GM18951 (cell line): ENCODE results near the gene MAPK10.
"Not testable (repeated sequence)": the region's sequence is repeated elsewhere in the genome, so short reads cannot be mapped to it uniquely, and the experiment has no call there.

Source experiments
- POLR2A ChIP-seq: IDR thresholded peaks from 4 replicates; pipeline ENCODE4 v1.6.1; 2011; ENCODE audit warnings: mild to moderate bottlenecking; ENCODE audit not compliant: insufficient read length, insufficient read depth; ENCODE audit errors: extremely low read depth
- in situ Hi-C: fragments of 300-500 bp; cut with MboI; formaldehyde crosslinking; loops from one replicate; pipeline ENCODE4 v1.12.0; 2022; ENCODE audit warnings: low sequenced_read_pairs, mixed read lengths, inconsistent platforms; ENCODE audit not compliant: unreplicated experiment

MAPK10 gene

GRCh38 chr4:86330961-86331742, 28.7 kb downstream of the MAPK10 start:
- in situ Hi-C loops, result no loop called here
- TF ChIP-seq POLR2A, result no peak

- in situ Hi-C loops, result not testable (repeated sequence)
Measured at GRCh38 chr4:86330411-86330810, 29.4 kb downstream of the MAPK10 start.

GRCh38 chr4:86329431-86329830, 30.4 kb downstream of the MAPK10 start:
- no peak for TF ChIP-seq POLR2A
- in situ Hi-C loops, result no loop called here

GRCh38 chr4:86326400-86326799, 33.5 kb downstream of the MAPK10 start:
- in situ Hi-C loops, result no loop called here
- no peak for TF ChIP-seq POLR2A

- no peak for TF ChIP-seq POLR2A
- in situ Hi-C loops, result no loop called here
Measured at GRCh38 chr4:86319390-86319789, 40.5 kb downstream of the MAPK10 start.

- in situ Hi-C loops, result no loop called here
- no peak for TF ChIP-seq POLR2A
Measured at GRCh38 chr4:86315579-86315978, 44.3 kb downstream of the MAPK10 start.

- no peak for TF ChIP-seq POLR2A
- in situ Hi-C loops, result no loop called here
Measured at GRCh38 chr4:86313656-86314055, 46.2 kb downstream of the MAPK10 start.

- in situ Hi-C loops, result no loop called here
- no peak for TF ChIP-seq POLR2A
Measured at GRCh38 chr4:86307432-86307831, 52.4 kb downstream of the MAPK10 start.

GRCh38 chr4:86306816-86307215, 53.0 kb downstream of the MAPK10 start:
- in situ Hi-C loops, result no loop called here
- TF ChIP-seq POLR2A, result no peak

- no peak for TF ChIP-seq POLR2A
- in situ Hi-C loops, result no loop called here
Measured at GRCh38 chr4:86302830-86303229, 57.0 kb downstream of the MAPK10 start.

- in situ Hi-C loops, result no loop called here
- TF ChIP-seq POLR2A, result no peak
Measured at GRCh38 chr4:86302251-86302650, 57.6 kb downstream of the MAPK10 start.

GRCh38 chr4:86300516-86300915, 59.3 kb downstream of the MAPK10 start:
- in situ Hi-C loops, result no loop called here
- TF ChIP-seq POLR2A, result no peak

GRCh38 chr4:86296865-86297264, 63.0 kb downstream of the MAPK10 start:
- in situ Hi-C loops, result no loop called here
- TF ChIP-seq POLR2A, result no peak

GRCh38 chr4:86294883-86295282, 65.0 kb downstream of the MAPK10 start:
- in situ Hi-C loops, result no loop called here
- no peak for TF ChIP-seq POLR2A

- in situ Hi-C loops, result no loop called here
- no peak for TF ChIP-seq POLR2A
Measured at GRCh38 chr4:86291180-86291579, 68.7 kb downstream of the MAPK10 start.

- in situ Hi-C loops, result no loop called here
- TF ChIP-seq POLR2A, result no peak
Measured at GRCh38 chr4:86286726-86287125, 73.1 kb downstream of the MAPK10 start.
